ENCODE results near the gene TNIK. TPM values are rescaled to one million over a fixed set of nuclear protein-coding genes. Genes with fewer than 3 reads are reported as not detected.

The TNIK gene
- total RNA-seq, 1 experiment from 2014 or later, result 7.0 TPM

DNA sequence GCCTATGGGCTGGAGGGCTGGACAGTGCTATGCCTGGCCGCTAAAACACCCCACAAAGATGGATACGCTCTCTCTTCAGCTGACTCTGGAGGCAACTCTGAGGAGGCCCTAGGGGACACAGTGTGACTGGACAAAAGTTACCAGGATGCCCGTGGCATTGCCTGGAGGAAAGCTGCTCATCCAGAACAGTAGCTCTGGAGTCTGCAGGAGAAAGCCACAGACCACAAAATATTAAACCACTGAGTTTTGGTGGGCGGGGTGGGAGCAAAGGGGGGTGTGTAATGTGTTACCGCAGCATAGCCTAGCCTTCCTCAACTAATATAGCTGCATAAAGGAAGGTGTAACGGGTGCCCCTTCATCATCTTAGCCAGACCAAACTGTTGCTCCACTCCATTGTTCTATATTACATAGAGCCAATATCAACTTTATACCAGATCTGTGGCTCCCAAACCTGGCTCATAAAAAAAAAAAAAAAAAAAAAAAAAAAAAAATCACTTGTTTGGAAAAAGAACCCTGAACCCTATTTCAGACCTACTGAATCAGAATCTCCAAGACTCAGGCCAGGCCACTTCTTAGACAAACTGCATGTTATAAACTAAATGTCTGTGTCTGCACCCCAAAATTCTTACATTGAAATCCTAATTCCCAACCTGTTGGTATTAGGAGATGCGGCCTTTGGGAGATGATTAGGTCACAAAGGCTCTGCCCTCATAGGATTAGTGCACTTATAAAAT, 132.6 kb downstream of the TNIK start:
- no peak overlapping the region for H2AFZ ChIP-seq (ENCODE audit: low read length)
- no TSS peak for BruUV-seq (replicated peaks)
- H3K79me2 ChIP-seq (ENCODE audit: low read length), result no peaks in the 10 kb centered on the region
- ChIA-PET POLR2A (ENCODE audit: unreplicated experiment) (no interaction called here), CTCF (no interaction called here)
- no peaks in the 10 kb centered on the region for H3K9me3 ChIP-seq (ENCODE audit: low read length)
- H3K27me3 ChIP-seq (ENCODE audit: low read length), result no peaks in the 10 kb centered on the region
- intact Hi-C loops (cut with micrococcal nuclease), result no loop called here
- DNase-seq (peak; percentile 10), ATAC-seq (no peak)
- no peak overlapping the region for H3K9ac ChIP-seq (ENCODE audit: low read length)
- no peaks in the 10 kb centered on the region for H3K9me2 ChIP-seq (replicated peaks; ENCODE audit: low read length)
- no peak overlapping the region for H3K4me2 ChIP-seq (ENCODE audit: low read length)
- H3K4me1 ChIP-seq (ENCODE audit: insufficient read depth, low read length), result no peaks in the 10 kb centered on the region
- no peaks in the 10 kb centered on the region for H3K36me3 ChIP-seq (ENCODE audit: low read depth, low read length)
- H4K20me1 ChIP-seq (ENCODE audit: low read length), result no peaks in the 10 kb centered on the region
- H3K27ac ChIP-seq (ENCODE audit: low read length), result no peak overlapping the region
- no peaks in the 10 kb centered on the region for H3F3A ChIP-seq (ENCODE audit: low read length, unreplicated experiment)
- H3K4me3 ChIP-seq (ENCODE audit: low read length), result no peak overlapping the region
- TF ChIP-seq CTCF (conservative IDR thresholded peaks at IDR 0.05; ENCODE audit: low read depth, low read length) (no peak), EZH2phosphoT487 (IDR thresholded peaks at IDR 0.05; ENCODE audit: borderline replicate concordance, low read length) (no peak), EZH2 (IDR thresholded peaks at IDR 0.05; ENCODE audit: low read length, unreplicated experiment) (no peak)

GRCh38 chr3:171326717-171327440, 133.3 kb downstream of the TNIK start:
- H3K9me3 ChIP-seq (ENCODE audit: low read length), result no peaks in the 10 kb centered on the region
- H3K36me3 ChIP-seq (ENCODE audit: low read depth, low read length), result no peaks in the 10 kb centered on the region
- POLR2A ChIA-PET (ENCODE audit: unreplicated experiment), result no interaction called here
- H3K4me2 ChIP-seq (ENCODE audit: low read length), result no peak overlapping the region
- no peaks in the 10 kb centered on the region for H3K79me2 ChIP-seq (ENCODE audit: low read length)
- no peak for DNase-seq
- no peak overlapping the region for H3K9ac ChIP-seq (ENCODE audit: low read length)
- H3F3A ChIP-seq (ENCODE audit: low read length, unreplicated experiment), result no peaks in the 10 kb centered on the region
- H3K27me3 ChIP-seq (ENCODE audit: low read length), result no peaks in the 10 kb centered on the region
- intact Hi-C loops (cut with micrococcal nuclease), result no loop called here
- H2AFZ ChIP-seq (ENCODE audit: low read length), result no peak overlapping the region
- no peak overlapping the region for H3K4me3 ChIP-seq (ENCODE audit: low read length)
- no peak overlapping the region for H3K27ac ChIP-seq (ENCODE audit: low read length)
- CTCF ChIA-PET, result no interaction called here
- BruUV-seq (replicated peaks), result no TSS peak
- H4K20me1 ChIP-seq (ENCODE audit: low read length), result no peaks in the 10 kb centered on the region
- ATAC-seq, result no peak
- TF ChIP-seq EZH2 (IDR thresholded peaks at IDR 0.05; ENCODE audit: low read length, unreplicated experiment), result no peak
- no peak for TF ChIP-seq EZH2phosphoT487 (IDR thresholded peaks at IDR 0.05; ENCODE audit: borderline replicate concordance, low read length)
- no peak for TF ChIP-seq CTCF (conservative IDR thresholded peaks at IDR 0.05; ENCODE audit: low read depth, low read length)
- H3K4me1 ChIP-seq (ENCODE audit: insufficient read depth, low read length), result no peaks in the 10 kb centered on the region
- no peaks in the 10 kb centered on the region for H3K9me2 ChIP-seq (replicated peaks; ENCODE audit: low read length)
